ENCODE results near the gene HGFAC.

Gene HGFAC

DNA sequence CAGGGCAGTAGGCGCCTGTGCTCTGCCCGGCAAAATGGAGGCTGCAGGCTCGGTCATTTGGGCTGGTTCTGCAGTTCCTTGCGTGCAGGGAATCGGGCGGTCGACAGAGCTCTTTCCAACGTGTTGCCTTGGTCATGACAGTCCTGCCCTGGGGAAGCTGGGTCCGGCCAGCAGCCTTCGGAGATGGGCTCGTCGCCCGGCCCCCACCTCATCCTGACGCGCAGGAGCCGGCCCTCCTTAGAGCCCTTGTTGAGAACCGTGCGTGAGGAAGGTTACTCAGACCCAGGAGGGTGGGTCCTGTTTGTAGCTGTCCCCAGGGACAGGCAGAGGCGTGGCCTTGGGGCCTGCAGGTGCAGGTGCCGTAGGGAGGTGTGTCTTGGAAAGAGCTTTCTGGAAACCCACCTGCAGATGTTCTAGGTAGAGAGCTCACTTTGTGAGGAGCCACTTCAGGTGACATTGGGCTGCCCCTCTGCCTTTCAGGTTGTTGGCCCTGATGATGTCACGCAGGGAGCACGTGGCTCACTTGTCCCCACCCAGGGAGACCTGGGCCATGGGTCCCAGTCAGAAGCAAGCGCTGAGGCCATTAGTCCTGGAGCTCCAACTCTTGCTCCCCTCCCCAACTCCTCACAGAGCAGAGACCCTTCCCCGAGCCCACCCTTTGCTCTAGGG, 15.2 kb upstream of the HGFAC start:
- DNase-seq (ENCODE audit: low spot score), result no peak

DNA sequence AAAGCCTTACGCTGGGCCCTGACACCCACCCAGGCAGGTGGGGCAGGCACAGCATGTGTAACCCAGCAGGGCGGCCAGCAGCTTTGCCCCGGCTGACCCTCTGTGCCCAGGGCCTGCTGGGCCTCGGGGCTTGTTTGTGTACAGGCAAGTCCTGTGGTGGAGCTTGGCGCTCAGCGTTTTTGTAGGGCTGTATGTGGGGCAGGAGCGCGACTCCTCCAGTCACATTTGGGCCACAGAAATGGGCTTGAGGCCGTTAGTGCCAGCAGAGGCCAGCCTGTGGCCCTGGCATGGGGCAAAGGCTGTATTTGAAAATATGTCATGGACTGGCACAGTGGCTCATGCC, 14.7 kb upstream of the HGFAC start:
- no peak for DNase-seq (ENCODE audit: low spot score)

GRCh38 chr4:3427706-3428446, 13.9 kb upstream of the HGFAC start:
- DNase-seq (ENCODE audit: low spot score), result no peak

DNA sequence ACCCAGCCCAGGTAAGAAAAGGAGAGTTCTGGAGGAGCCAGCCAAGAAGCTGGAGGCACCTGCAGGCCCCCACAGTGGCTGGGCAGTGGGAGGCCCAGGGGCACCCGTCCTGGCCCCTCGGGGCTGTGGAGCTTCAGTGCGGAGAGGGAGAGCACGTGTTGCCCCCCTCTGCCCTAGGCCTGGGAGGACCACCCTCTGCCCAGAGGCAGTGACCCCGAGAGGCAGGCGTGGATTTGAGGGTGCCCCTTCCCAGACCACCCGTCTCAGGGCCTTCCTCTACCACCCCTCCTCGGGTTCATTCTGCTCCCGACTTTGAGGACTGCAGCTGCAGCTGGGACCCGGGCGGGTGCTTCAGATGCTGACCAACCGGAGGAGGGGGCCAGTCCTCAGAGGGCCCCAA, 12.1 kb upstream of the HGFAC start:
- no peak for DNase-seq (ENCODE audit: low spot score)

DNA sequence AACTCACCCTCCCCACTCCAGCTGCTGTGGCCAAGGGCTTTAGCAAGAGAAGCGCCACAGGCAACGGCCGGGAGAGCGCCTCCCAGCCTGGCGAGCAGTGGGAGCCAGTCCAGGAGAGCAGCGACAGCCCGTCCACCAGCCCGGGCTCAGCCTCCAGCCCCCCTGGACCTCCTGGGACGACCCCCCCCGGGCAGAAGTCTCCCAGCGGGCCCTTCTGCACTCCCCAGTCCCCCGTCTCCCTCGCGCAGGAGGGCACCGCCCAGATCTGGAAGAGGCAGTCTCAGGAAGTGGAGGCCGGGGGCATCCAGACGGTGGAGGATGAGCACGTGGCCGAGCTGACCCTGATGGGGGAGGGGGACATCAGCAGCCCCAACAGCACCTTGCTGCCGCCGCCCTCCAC, 11.2 kb upstream of the HGFAC start:
- no peak for DNase-seq (ENCODE audit: low spot score)

DNA sequence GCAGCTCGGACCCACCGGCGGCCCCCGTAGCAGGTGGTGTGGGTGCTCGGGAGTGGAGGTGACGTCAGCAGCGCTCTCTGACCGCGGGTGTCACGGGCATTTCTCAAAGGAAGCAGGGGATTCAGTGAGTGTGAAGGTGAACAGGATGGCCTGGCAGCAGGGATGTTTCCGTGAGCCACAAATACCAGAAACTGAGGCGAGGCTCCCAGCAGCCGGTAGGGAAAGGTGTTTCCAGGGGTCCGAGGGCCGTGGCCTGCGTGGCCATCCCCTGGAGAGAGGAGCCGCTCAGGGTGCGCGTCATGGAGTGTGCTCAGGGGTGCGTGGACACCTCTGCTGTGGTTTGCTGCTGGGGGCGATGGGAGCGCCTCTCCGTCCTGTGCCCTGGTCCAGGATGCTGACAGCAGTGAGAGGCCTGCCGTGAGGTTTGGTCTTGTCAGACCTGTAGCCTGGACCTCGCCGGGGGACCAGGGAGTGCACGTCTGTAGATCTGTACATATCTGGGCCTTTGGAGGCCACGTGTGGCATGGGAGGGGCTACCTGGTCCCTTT, 10.2 kb upstream of the HGFAC start:
- no peak for DNase-seq (ENCODE audit: low spot score)

GRCh38 chr4:3432381-3432790, 9.4 kb upstream of the HGFAC start:
- DNase-seq (ENCODE audit: low spot score), result no peak

DNA sequence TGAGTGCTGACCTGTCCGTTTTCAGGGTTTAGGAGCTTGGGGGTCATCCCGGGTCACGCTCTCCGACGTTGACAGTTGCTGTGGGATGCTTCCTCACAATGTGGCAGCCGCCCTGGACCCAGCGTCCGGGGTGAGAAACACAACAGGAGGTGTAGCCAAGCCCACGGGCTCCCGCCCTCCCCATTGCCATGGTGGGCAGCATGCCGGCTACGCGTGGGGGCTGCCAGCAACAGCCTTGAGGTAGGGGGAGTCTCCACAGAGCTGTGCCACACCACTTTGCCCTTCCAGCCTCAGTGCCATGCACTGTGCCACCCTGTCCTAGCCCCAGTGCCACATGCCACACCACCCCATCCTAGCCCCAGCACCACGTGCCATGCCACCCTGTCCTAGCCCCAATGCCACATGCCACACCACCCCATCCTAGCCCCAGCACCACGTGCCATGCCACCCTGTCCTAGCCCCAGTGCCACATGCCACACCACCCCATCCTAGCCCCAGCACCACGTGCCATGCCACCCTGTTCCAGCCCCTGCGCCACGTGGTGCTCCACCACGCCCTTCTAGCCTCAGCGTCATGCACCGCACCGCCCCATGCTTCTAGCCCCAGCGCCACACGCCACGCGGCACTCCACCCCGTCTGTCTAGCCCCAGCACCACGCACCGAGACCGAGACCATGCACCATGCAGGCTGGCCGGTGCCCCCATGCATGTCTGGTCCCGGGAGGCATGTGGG, 8.5 kb upstream of the HGFAC start:
- no peak for DNase-seq (ENCODE audit: low spot score)

DNA sequence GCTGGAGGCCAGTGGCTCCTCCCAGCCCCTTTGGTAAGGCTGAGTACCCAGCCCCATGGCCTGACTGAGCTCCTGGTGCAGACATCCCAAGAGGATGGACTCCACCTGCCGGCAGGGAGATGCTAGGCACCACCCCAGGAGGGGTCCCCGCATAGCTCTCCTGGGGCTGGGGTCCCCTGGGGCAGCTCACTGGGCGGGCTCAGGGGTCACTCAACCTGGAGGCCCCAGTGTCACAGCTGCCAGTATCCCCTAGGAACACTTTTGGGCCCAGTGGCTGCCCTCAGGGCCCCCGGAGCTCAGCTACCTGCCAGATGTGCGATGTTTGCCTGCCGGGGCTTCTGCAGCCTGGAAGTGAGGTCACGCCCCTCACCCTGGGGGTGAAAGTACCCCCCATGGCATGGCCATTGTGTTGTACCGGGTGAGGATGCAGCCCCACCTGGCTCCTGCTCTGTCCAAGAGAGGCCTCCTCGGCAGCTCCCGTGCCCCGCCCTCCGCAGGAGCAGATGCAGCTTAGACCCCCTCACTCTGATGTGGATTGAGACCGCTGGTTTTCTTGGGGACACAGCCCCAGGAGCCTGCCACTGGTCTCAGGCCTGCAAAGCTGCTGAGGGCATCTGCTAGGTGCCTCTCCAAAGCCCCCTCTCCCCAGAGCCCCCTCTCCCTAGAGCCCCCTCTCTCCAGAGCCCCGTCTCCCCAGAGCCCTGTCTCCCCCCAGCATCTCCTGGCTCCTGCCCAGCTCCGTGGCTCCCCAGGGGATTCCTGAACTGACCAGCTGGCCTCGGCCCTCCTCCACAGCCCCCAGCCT, 6.7 kb upstream of the HGFAC start:
- no peak for DNase-seq (ENCODE audit: low spot score)

- no peak for DNase-seq (ENCODE audit: low spot score)
Observed at GRCh38 chr4:3435686-3435956, 6.1 kb upstream of the HGFAC start.

DNA sequence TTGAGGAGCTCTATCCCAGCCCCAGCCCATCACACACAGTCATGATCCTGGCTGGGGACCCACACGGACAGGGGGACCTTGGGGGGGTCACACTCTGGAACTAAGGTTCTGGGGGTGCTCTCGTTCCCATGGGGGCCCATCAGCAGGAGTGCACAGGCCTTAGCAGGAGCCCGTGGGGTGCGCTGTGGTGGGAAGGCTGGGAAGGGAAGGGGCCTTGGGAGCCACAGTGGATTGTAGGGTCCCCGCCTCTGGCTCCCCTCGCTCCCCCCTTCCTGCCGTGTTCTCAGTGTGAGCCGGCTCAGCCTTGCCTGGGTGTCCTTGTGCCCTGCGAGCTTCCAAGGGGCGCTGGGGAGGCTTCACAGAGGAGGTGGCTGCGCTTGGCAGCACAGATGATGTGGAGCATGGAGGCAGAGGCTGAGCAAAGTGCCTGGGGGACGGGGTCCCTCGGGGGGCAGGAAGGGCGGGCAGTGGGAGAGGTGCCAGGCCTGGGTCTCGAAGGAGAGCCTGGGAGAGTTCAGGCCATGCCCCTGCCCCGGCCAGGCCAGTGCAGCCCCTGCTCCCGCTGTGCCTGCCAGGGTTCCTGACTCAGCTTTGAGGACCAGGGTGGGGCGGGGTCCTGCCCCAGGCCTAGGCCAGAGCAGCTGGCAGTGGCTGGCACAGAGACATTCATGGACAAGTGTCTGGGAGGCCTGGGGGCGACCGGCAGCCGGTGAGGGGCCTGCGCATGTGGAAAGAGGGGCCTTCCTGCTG, 5.5 kb upstream of the HGFAC start:
- no peak for DNase-seq (ENCODE audit: low spot score)

DNA sequence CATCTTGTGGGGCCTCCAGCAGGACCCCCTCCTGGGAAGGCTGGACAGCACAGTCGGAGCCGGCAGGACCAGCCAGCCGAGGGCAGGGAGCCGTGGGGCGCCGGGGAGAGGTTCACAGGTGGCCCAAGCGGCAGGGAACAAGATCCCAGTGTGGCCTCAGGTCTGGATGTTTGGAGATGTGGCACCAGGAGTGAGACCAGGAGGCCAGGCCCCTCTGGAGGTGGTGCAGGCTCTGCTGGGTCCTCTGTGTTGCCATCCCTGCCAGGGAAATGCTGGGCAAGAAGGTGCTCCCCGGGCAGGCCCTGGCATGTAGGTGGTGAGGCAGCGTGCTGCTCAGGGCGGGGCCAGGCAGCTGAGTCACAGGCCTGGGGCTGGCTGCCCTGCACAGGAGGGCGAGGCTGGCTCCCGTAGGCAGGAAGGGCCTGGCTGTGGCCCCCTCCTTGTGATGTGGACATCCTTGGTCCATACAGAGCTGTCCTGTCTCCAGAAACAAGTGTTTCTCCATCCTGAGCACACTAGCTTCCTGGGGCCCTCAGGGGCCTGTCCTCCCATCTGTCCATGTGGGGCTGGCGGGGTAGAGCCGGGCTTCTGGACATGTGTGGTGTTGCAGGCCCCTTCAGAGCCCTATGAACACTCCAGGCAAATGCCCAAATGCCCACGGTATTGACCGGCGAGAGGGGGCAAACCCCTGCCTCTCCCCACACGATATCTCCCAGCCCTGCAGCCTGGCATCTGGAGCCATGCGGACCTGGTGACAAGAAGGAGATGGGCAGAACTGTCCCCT, 4.8 kb upstream of the HGFAC start:
- DNase-seq (ENCODE audit: low spot score), result no peak

GRCh38 chr4:3437582-3437936, 4.2 kb upstream of the HGFAC start:
- no peak for DNase-seq (ENCODE audit: low spot score)

- DNase-seq (ENCODE audit: low spot score), result no peak
Observed at GRCh38 chr4:3437998-3438846, 3.5 kb upstream of the HGFAC start.

- DNase-seq (ENCODE audit: low spot score), result no peak
Observed at GRCh38 chr4:3438847-3439180, 3.0 kb upstream of the HGFAC start.

DNA sequence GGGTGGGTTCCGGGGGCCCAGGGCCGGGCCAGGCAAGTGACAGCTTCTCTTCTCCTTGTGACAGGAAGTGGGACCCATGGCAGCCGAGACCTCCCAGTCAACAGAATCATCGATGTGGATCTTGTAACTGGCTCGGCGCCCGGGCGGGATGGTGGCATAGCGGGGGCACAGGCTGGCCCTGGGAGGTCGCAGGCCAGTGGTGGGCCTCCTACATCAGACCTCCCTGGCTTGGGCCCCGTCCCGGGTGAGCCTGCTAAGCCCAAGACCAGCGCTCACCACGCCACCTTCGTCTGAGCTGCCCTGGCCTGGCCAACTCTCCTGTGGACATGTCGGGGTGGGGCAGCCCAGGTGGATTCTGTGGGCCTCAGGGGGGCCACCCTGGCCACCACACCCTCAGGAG, 2.4 kb upstream of the HGFAC start:
- no peak for DNase-seq (ENCODE audit: low spot score)

DNA sequence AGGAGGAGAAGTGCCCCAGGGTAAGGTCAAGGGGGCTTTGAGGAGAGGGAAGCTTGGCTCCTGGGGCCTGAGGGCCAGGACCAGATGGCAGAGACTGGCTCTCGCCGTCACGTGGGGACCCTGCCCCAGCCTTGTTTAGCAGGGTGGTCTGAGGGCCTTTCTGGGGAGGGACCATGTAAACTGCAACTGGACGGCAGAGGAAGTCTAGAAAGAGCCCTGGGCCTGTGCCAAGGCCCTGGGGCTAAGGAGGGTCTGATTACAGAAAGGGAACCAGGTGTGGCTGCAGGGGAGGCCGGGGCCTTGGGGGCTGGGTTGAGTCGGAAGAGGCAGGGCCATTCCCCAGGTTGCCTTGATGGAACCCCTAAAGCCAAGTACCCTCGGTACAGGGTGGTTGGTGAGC, 1.8 kb upstream of the HGFAC start:
- DNase-seq (ENCODE audit: low spot score), result no peak

DNA sequence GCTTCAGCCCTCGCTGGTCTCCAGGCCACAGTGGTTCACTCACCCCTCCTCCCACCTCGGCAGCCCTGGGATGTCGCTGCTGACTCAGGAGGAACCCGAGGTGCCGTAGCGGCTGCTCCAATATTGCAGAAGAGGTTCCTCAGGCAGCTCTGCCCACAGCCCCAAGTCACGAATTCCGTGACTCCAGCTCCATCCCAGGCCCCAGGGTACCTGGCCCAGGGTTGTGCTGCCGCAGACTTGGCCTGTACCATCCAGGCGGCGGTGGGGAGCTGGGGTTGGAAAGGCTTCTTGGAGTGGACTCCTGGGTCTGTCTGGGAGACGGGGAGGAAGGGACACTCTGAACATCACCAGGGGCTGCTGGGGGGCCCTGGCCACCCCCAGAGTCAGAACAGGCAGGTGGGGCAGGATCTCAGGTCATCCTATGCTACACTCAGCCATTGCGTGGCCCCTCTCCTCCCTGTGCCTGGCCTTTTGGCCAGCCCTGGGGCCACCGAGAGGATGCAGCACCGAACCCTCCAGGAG, 728 bp upstream of the HGFAC start:
- no peak for DNase-seq (ENCODE audit: low spot score)

GRCh38 chr4:3442460-3442958, 741 bp downstream of the HGFAC start:
- DNase-seq (ENCODE audit: low spot score), result no peak

All from ecto neural progenitor cell (in vitro differentiated cells).